Measurements from ENCODE around the gene BNC2.

Gene BNC2

GRCh38 chr9:16363916-16364315, 506.6 kb downstream of the BNC2 start:
- Histone ChIP-seq H3K4me1 (ENCODE audit: control insufficient read depth, low read depth, low read length) (peaks cover 3% of the 10 kb centered on the region), H3K36me3 (ENCODE audit: control insufficient read depth, low read depth, low read length) (no peaks in the 10 kb centered on the region), H3K4me3 (ENCODE audit: low read length) (no peak overlapping the region), H3K9ac (ENCODE audit: low read length) (no peak overlapping the region), H3K27me3 (ENCODE audit: control insufficient read depth, insufficient read depth, low read length) (no peaks in the 10 kb centered on the region), H3K9me3 (ENCODE audit: control insufficient read depth, low read depth, low read length) (no peaks in the 10 kb centered on the region), H3K27ac (ENCODE audit: low read length) (no peak overlapping the region)

GRCh38 chr9:16363073-16363781, 507.2 kb downstream of the BNC2 start:
- Histone ChIP-seq H3K4me3 (ENCODE audit: low read length) (no peak overlapping the region), H3K36me3 (ENCODE audit: control insufficient read depth, low read depth, low read length) (no peaks in the 10 kb centered on the region), H3K27me3 (ENCODE audit: control insufficient read depth, insufficient read depth, low read length) (no peaks in the 10 kb centered on the region), H3K9ac (ENCODE audit: low read length) (no peak overlapping the region), H3K4me1 (ENCODE audit: control insufficient read depth, low read depth, low read length) (peaks cover 3% of the 10 kb centered on the region), H3K27ac (ENCODE audit: low read length) (no peak overlapping the region), H3K9me3 (ENCODE audit: control insufficient read depth, low read depth, low read length) (no peaks in the 10 kb centered on the region)

- Histone ChIP-seq H3K36me3 (ENCODE audit: control insufficient read depth, low read depth, low read length) (no peaks in the 10 kb centered on the region), H3K4me3 (ENCODE audit: low read length) (no peak overlapping the region), H3K9me3 (ENCODE audit: control insufficient read depth, low read depth, low read length) (no peaks in the 10 kb centered on the region), H3K4me1 (ENCODE audit: control insufficient read depth, low read depth, low read length) (peaks cover 3% of the 10 kb centered on the region), H3K9ac (ENCODE audit: low read length) (no peak overlapping the region), H3K27ac (ENCODE audit: low read length) (no peak overlapping the region), H3K27me3 (ENCODE audit: control insufficient read depth, insufficient read depth, low read length) (no peaks in the 10 kb centered on the region)
Measured at GRCh38 chr9:16361939-16362338, 508.5 kb downstream of the BNC2 start.

- H3K27me3 ChIP-seq (ENCODE audit: control insufficient read depth, insufficient read depth, low read length): no peaks in the 10 kb centered on the region
- H3K9me3 ChIP-seq (ENCODE audit: control insufficient read depth, low read depth, low read length): no peaks in the 10 kb centered on the region
- H3K4me3 ChIP-seq (ENCODE audit: low read length): no peak overlapping the region
- H3K4me1 ChIP-seq (ENCODE audit: control insufficient read depth, low read depth, low read length): peaks cover 3% of the 10 kb centered on the region
- no peaks in the 10 kb centered on the region for H3K36me3 ChIP-seq (ENCODE audit: control insufficient read depth, low read depth, low read length)
- H3K9ac ChIP-seq (ENCODE audit: low read length): no peak overlapping the region
- H3K27ac ChIP-seq (ENCODE audit: low read length): no peak overlapping the region
Measured at GRCh38 chr9:16361118-16361517, 509.4 kb downstream of the BNC2 start.

- H3K27ac ChIP-seq (ENCODE audit: low read length): no peak overlapping the region
- no peak overlapping the region for H3K9ac ChIP-seq (ENCODE audit: low read length)
- no peaks in the 10 kb centered on the region for H3K36me3 ChIP-seq (ENCODE audit: control insufficient read depth, low read depth, low read length)
- H3K4me3 ChIP-seq (ENCODE audit: low read length): no peak overlapping the region
- no peaks in the 10 kb centered on the region for H3K9me3 ChIP-seq (ENCODE audit: control insufficient read depth, low read depth, low read length)
- H3K4me1 ChIP-seq (ENCODE audit: control insufficient read depth, low read depth, low read length): peaks cover 3% of the 10 kb centered on the region
- H3K27me3 ChIP-seq (ENCODE audit: control insufficient read depth, insufficient read depth, low read length): no peaks in the 10 kb centered on the region
Measured at GRCh38 chr9:16360247-16360646, 510.2 kb downstream of the BNC2 start.
